ENCODE measurements around the gene HBA1. TPM values are rescaled to one million over a fixed set of nuclear protein-coding genes. Genes with fewer than 3 reads are reported as not detected.

The HBA1 gene
- total and polyA plus RNA-seq, 2 of the 4 experiments (the other 2 are of a cell fraction) = 0.21 TPM; not detected in 1

- ChIA-PET POLR2A (ENCODE audit: unreplicated experiment) (no interaction called here), CTCF (no interaction called here)
- Histone ChIP-seq H2BK5ac (ENCODE audit: low read depth, low read length, poor library complexity, severe bottlenecking) (no peak overlapping the region), H3K79me1 (ENCODE audit: low read depth in 1 of 2, low read length in 2 of 2) (peaks cover 0 to 5% of the 10 kb centered on the region in 2 experiments; a peak in 3 of 4 replicates), H4K91ac (ENCODE audit: insufficient read depth, low read depth, low read length) (no peak overlapping the region), H3K23ac (ENCODE audit: low read depth, low read length) (no peak overlapping the region), H3K4ac (ENCODE audit: low read depth, low read length) (no peak overlapping the region), H3K36me3 (ENCODE audit: control insufficient read depth, insufficient read depth, low read length) (no peaks in the 10 kb centered on the region), H4K8ac (ENCODE audit: low read depth in 2 of 2, low read length in 2 of 2) (no peak overlapping the region), H3K14ac (replicated peaks; ENCODE audit: low read depth, low read length) (no peak overlapping the region), H3K4me1 (ENCODE audit: control insufficient read depth, insufficient read depth, low read length) (no peaks in the 10 kb centered on the region), H3K9me1 (ENCODE audit: insufficient read depth, low read length) (no peaks in the 10 kb centered on the region; the same call in 1 of the 2 replicates), H3K56ac (ENCODE audit: extremely low read depth, insufficient read depth, low read length) (no peak overlapping the region), H2AFZ (replicated peaks; ENCODE audit: low read length, poor library complexity) (peak overlapping the region; percentile 49), H3K18ac (ENCODE audit: low read depth, low read length) (no peak overlapping the region), H2BK120ac (ENCODE audit: low read depth, low read length) (no peak overlapping the region), H3K4me3 (ENCODE audit: insufficient read depth, low read depth, low read length) (no peak overlapping the region), H2BK15ac (ENCODE audit: low read depth, low read length) (no peak overlapping the region), H4K20me1 (ENCODE audit: insufficient read depth, low read length) (no peaks in the 10 kb centered on the region), H3K27ac (ENCODE audit: insufficient read depth, low read length) (no peak overlapping the region), H3K4me2 (ENCODE audit: low read depth, low read length) (no peak overlapping the region), H2AK5ac (ENCODE audit: low read depth, low read length) (no peak overlapping the region), H2AK9ac (replicated peaks; ENCODE audit: low read depth, low read length, poor library complexity) (peak overlapping the region; percentile 70), H3K9me3 (ENCODE audit: control insufficient read depth, insufficient read depth, low read length) (no peaks in the 10 kb centered on the region), H2BK20ac (ENCODE audit: low read depth, low read length) (no peak overlapping the region), H3K27me3 (ENCODE audit: control insufficient read depth, insufficient read depth, low read length) (no peaks in the 10 kb centered on the region), H3K9ac (ENCODE audit: low read depth, low read length) (no peak overlapping the region), H4K5ac (ENCODE audit: low read depth, low read length) (no peak overlapping the region)
- 85% methylated on average over 8 of the region's 12 CpGs; no CpG with 5 or more reads in 1 of the 2 experiments for WGBS, 2 experiments (ENCODE audit: extremely low coverage in 2 of 2, insufficient read length in 1 of 2)
- dilution Hi-C loops (cut with HindIII; ENCODE audit: low sequenced_read_pairs, unreplicated experiment) = no loop called here
- intact Hi-C loops (cut with micrococcal nuclease) = no loop called here
- no TSS peak for BruUV-seq (replicated peaks)
- ATAC-seq (ENCODE audit: low read depth) (no peak), DNase-seq (no peak)
- in situ Hi-C loops (cut with MboI; ENCODE audit: low sequenced_read_pairs) = no loop called here
- TF ChIP-seq MAZ (IDR thresholded peaks at IDR 0.05; ENCODE audit: borderline replicate concordance, low read depth, low read length) (no peak), MXI1 (IDR thresholded peaks at IDR 0.05; ENCODE audit: borderline replicate concordance, low read depth, low read length) (no peak), NFE2L2 (IDR thresholded peaks at IDR 0.05; ENCODE audit: low read depth, low read length) (no peak), CHD1 (IDR thresholded peaks at IDR 0.05; ENCODE audit: low read depth, low read length) (no peak), RCOR1 (IDR thresholded peaks at IDR 0.05; ENCODE audit: insufficient replicate concordance, low read length) (no peak), RFX5 (IDR thresholded peaks at IDR 0.05; ENCODE audit: low read depth, low read length) (no peak), MAFK (IDR thresholded peaks at IDR 0.05; ENCODE audit: low read depth, low read length) (no peak), RAD21 (IDR thresholded peaks at IDR 0.05; ENCODE audit: low read length) (no peak), SMC3 (IDR thresholded peaks at IDR 0.05; ENCODE audit: low read depth, low read length) (no peak), BHLHE40 (IDR thresholded peaks at IDR 0.05; ENCODE audit: low read depth, low read length) (no peak), ELK1 (IDR thresholded peaks at IDR 0.05; ENCODE audit: borderline replicate concordance, low read depth, low read length) (no peak), FOS (IDR thresholded peaks at IDR 0.05; ENCODE audit: low read depth, low read length) (no peak), CEBPB (IDR thresholded peaks at IDR 0.05; ENCODE audit: low read depth, low read length) (no peak)
- TF ChIP-seq, protein P1, sequence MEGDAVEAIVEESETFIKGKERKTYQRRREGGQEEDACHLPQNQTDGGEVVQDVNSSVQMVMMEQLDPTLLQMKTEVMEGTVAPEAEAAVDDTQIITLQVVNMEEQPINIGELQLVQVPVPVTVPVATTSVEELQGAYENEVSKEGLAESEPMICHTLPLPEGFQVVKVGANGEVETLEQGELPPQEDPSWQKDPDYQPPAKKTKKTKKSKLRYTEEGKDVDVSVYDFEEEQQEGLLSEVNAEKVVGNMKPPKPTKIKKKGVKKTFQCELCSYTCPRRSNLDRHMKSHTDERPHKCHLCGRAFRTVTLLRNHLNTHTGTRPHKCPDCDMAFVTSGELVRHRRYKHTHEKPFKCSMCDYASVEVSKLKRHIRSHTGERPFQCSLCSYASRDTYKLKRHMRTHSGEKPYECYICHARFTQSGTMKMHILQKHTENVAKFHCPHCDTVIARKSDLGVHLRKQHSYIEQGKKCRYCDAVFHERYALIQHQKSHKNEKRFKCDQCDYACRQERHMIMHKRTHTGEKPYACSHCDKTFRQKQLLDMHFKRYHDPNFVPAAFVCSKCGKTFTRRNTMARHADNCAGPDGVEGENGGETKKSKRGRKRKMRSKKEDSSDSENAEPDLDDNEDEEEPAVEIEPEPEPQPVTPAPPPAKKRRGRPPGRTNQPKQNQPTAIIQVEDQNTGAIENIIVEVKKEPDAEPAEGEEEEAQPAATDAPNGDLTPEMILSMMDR (conservative IDR thresholded peaks at IDR 0.05; ENCODE audit: low read depth, low read length) = no peak
- TF ChIP-seq, protein P2, sequence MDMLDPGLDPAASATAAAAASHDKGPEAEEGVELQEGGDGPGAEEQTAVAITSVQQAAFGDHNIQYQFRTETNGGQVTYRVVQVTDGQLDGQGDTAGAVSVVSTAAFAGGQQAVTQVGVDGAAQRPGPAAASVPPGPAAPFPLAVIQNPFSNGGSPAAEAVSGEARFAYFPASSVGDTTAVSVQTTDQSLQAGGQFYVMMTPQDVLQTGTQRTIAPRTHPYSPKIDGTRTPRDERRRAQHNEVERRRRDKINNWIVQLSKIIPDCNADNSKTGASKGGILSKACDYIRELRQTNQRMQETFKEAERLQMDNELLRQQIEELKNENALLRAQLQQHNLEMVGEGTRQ (IDR thresholded peaks at IDR 0.05; ENCODE audit: low read depth, low read length) = no peak
Observed at GRCh38 chr16:142405-142967, 34.0 kb upstream of the HBA1 start.
